ENCODE data around the gene MARS1. TPM values are rescaled to one million over a fixed set of nuclear protein-coding genes. Genes with fewer than 3 reads are reported as not detected.

Gene MARS1
- total RNA-seq, 4 donors from 2014 or later = 54.2 to 94.6 (median 69.6) TPM

DNA sequence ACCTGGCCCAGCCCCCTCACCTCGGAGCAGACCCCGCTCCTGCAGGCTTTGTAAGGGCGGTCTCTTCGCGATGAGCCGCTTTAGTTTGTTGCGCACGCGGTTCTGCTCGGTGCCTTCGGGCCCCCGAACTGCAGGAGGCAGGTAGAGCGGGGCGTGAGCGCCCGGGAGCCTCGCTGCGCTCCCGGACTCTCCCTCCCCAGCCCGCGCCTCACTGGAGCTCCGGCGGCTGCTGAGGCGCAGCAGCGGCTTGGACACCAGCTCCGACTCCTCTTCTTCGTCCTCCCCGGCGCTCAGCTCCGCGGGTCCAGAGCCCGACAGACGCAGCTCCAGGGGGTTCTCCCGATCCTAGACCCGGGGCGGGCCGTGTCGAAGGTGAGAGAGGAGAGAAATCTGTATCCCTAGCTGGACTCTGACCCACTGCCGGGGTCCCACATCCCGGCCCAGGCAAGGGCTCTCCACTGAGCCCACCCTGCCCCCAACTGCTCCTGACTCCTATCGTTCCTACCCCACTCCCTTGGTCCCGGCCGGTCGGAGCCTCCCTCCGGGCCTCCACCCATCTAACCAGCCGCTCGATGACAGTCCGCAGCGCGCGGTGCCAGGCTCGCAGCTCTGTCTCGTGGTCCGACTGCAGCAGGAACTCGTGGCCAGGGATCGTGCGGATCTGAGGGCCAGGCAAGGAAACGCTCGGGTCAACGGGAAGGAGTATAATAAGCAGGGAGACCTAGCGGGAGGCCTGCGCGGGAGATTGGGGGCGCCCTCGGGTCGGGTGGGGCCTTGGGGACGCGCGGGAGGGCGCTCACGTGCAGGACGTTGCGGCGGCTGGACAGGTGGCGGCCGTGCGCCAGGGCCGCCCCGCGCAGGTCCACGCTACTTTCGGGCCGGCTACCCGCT is 12.4 kb upstream of the MARS1 start:
- intact Hi-C loops (cut with DNase I) = no loop called here
- H3K27ac ChIP-seq = peak overlapping the region in 1 of 4 donors; percentile 80
- DNase-seq = no peak
- H3K4me1 ChIP-seq = peaks cover 16 to 32% (median 18%) of the 10 kb centered on the region in 3 donors
- no peaks in the 10 kb centered on the region for H3K36me3 ChIP-seq
- H3K9me3 ChIP-seq = no peaks in the 10 kb centered on the region
- H3K27me3 ChIP-seq = peaks cover 8 to 92% (median 18%) of the 10 kb centered on the region in 4 donors
- H3K4me3 ChIP-seq = peak overlapping the region; percentile 6 to 62 (median 39)
- TF ChIP-seq, protein P1, sequence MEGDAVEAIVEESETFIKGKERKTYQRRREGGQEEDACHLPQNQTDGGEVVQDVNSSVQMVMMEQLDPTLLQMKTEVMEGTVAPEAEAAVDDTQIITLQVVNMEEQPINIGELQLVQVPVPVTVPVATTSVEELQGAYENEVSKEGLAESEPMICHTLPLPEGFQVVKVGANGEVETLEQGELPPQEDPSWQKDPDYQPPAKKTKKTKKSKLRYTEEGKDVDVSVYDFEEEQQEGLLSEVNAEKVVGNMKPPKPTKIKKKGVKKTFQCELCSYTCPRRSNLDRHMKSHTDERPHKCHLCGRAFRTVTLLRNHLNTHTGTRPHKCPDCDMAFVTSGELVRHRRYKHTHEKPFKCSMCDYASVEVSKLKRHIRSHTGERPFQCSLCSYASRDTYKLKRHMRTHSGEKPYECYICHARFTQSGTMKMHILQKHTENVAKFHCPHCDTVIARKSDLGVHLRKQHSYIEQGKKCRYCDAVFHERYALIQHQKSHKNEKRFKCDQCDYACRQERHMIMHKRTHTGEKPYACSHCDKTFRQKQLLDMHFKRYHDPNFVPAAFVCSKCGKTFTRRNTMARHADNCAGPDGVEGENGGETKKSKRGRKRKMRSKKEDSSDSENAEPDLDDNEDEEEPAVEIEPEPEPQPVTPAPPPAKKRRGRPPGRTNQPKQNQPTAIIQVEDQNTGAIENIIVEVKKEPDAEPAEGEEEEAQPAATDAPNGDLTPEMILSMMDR (IDR thresholded peaks at IDR 0.05) = no peak
- TF ChIP-seq POLR2A (IDR thresholded peaks at IDR 0.05) = no peak
- WGBS, 2 donors = 21 to 26% methylated on average over 20 to 21 of the region's 84 CpGs

DNA sequence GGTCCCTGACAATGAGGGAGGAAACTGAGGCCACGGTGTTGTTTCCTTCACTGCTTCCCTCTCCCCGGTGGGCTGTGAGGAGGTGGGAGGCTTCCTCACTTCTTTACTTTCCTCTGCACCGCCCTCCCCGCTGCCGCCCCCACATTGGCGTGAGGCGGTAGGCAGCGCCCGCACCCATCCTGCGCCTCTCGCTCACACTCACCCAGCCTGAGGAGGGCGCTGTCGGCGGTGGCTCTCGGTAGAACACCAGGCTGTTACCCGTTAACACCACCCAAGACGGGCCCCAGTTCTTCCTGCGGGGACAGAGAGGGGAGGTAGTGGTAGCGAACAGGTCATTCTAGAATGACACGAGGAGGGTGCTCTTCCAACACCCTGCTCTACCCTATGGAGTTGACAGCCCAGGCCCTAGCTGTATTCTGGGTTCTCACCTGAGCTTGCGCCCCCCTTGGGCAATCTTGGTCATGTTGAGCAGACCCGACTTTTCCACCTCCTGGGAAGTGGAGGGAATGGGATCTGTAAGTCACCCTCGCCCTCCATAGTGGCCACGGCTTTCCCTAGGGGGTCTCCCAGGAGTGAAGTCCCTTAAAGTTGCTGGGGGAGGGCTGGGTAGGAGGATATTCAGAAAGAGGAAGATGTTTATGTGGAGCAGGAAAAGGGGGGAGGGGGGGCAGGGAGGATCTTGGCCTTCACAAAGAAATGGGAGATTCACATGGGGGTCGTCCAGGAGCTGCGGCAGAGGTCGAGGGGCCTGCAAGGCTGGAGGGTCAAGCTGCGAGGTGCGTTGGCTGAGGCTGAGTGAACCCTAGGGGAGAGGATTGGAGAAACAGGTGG is 11.5 kb upstream of the MARS1 start:
- no peak for DNase-seq
- Histone ChIP-seq H3K4me3 (peak overlapping the region; percentile 6 to 62 (median 39)), H3K9me3 (no peaks in the 10 kb centered on the region), H3K4me1 (peaks cover 16 to 35% (median 18%) of the 10 kb centered on the region in 3 donors), H3K36me3 (no peaks in the 10 kb centered on the region), H3K27ac (peak overlapping the region; percentile 57 to 87 (median 71)), H3K27me3 (peaks cover 8 to 86% (median 18%) of the 10 kb centered on the region in 4 donors)
- intact Hi-C loops (cut with DNase I) = no loop called here
- TF ChIP-seq, protein P1 (IDR thresholded peaks at IDR 0.05) = peak in 5 of 6 experiments; percentile 18 to 41 (median 25)
- no peak for TF ChIP-seq POLR2A (IDR thresholded peaks at IDR 0.05)
- WGBS, 2 donors = 26 to 44% methylated on average over 7 to 11 of the region's 29 CpGs

DNA sequence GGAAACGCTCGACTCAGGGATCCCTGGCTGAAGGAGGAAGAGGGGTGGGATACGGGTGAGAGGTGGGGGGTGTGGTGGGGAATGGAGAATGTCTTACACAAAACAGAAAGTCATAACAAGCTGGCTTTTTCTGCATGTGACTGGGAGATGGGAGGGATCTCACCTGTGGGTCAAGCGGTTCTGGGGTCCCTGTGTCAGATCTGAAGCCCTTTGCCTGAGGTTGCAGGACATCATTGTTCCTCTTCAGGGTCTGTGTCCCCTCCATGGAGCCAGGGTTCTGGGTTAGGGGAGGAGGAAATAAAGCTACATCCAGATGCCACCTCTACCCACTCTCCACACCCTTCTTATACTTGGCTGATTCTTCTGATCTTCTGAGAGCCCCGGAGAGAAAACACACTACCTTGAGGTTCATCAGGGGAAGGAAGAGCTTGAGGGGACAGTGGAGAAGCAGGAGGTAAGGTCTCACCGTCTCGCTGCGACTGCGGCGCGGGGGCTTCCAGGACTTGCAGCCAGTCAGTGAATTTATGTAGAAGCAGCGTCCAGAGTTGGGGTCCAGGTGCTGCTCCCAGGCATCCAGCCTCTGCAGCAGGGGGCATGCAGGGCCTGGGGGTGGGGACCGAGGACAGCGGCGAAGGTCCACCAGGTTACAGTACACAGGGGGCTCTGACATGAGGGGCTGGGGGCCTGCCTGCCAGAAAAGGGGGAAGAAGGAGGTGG is 10.7 kb upstream of the MARS1 start:
- H3K27me3 ChIP-seq = peaks cover 8 to 80% (median 18%) of the 10 kb centered on the region in 4 donors
- peaks cover 16 to 35% (median 18%) of the 10 kb centered on the region in 3 donors for H3K4me1 ChIP-seq
- no peaks in the 10 kb centered on the region for H3K36me3 ChIP-seq
- H3K4me3 ChIP-seq = peak overlapping the region; percentile 8 to 62 (median 39)
- no peak for TF ChIP-seq POLR2A (IDR thresholded peaks at IDR 0.05)
- TF ChIP-seq, protein P1 (IDR thresholded peaks at IDR 0.05) = no peak
- DNase-seq = no peak
- H3K9me3 ChIP-seq = no peaks in the 10 kb centered on the region
- intact Hi-C loops (cut with DNase I) = no loop called here
- WGBS, 2 donors = 68 to 74% methylated on average over 12 of the region's 15 CpGs
- H3K27ac ChIP-seq = peak overlapping the region; percentile 57 to 87 (median 71)

DNA sequence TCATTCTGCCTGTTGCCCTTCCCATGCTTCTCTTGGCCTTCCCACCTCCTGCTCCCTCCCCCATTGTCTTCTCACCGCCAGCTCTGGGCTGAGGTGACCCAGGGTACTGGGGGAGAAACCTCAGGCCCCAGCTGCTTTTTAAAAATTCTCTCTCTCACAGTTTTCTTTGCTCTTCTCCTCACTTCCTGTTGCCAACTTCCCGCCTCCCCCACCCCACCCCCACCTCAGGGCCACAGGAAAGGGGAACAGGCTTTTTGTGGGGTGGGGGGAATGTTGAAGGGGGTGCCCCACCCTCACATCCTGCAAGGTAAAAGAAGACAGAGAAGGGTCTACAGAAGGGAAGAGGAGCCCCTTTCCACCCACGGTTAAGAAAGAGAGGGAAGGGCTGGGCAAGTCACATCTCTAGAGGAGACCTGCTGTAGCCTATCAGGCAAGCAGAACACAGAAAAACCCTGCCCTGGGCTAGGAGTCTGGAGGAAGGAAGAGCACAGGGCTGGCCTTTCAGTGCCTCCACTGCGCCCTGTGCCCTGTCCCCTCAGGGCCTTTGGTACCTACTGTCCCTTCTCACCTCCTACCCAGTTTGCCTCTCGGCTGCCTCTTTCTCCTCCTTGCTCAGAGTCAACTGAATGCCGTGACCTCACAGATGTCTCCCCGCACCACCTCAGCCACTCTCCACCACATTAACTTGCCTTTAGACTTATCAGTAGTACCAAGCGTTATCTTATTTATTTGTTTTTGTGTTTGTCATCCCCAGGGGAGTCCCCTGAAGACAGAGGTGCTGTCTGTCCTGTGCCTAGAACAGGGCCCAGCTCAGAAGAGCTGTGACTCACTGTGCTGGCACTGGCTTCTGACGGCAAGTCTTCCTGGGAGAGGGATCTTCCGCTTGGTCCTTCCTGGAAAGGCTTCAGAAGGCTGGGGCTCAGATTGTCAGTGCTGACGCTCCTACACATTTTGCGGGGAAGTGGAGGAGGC is 9.9 kb upstream of the MARS1 start:
- H3K4me3 ChIP-seq = peak overlapping the region; percentile 8 to 62 (median 39)
- H3K36me3 ChIP-seq = no peaks in the 10 kb centered on the region
- TF ChIP-seq POLR2A (IDR thresholded peaks at IDR 0.05) = peak in 1 of 4 donors; percentile 29
- TF ChIP-seq, protein P1 (IDR thresholded peaks at IDR 0.05) = no peak
- WGBS, 2 donors = 47 to 60% methylated on average over 10 to 11 of the region's 12 CpGs
- H3K4me1 ChIP-seq = peaks cover 16 to 35% (median 18%) of the 10 kb centered on the region in 3 donors
- no peaks in the 10 kb centered on the region for H3K9me3 ChIP-seq
- H3K27ac ChIP-seq = peak overlapping the region; percentile 57 to 87 (median 71)
- DNase-seq = no peak
- peaks cover 8 to 80% (median 18%) of the 10 kb centered on the region in 4 donors for H3K27me3 ChIP-seq
- intact Hi-C loops (cut with DNase I) = no loop called here

Measured in esophagus squamous epithelium (tissue), 5 donors.